Epithelial cell of esophagus (primary cell): Measurements from ENCODE around the gene STK16.

Experiments
- DNase-seq: peaks from one replicate; pipeline ENCODE4 v3.0.0; 2010; ENCODE audit warnings: low read depth
- H3K4me3 ChIP-seq: 2 replicates; pipeline ENCODE4 v1.5.1; 2011; ENCODE audit warnings: mild to moderate bottlenecking, low read length, control low read depth
- CTCF ChIP-seq: IDR thresholded peaks from 2 replicates; pipeline ENCODE4 v1.5.1; 2011; ENCODE audit warnings: low read depth, mild to moderate bottlenecking, low read length, control low read depth, inconsistent platforms; ENCODE audit not compliant: insufficient read depth; ENCODE audit errors: missing control alignments

Gene STK16

GRCh38 chr2:219210196-219210885, 34.9 kb upstream of the STK16 start:
- TF ChIP-seq CTCF: no peak
- no peak overlapping the region for H3K4me3 ChIP-seq
- no peak for DNase-seq

GRCh38 chr2:219210886-219211362, 34.4 kb upstream of the STK16 start:
- no peak overlapping the region for H3K4me3 ChIP-seq
- DNase-seq: no peak
- no peak for TF ChIP-seq CTCF

- DNase-seq: no peak
- TF ChIP-seq CTCF: no peak
These were observed 32.3 kb upstream of the STK16 start for GRCh38 chr2:219213026-219213415.

GRCh38 chr2:219213486-219214071, 31.7 kb upstream of the STK16 start:
- no peak for TF ChIP-seq CTCF
- H3K4me3 ChIP-seq: no peak overlapping the region
- no peak for DNase-seq

More at GRCh38 chr2:219213026-219213415, 32.3 kb upstream of the STK16 start:
- H3K4me3 ChIP-seq: no peak overlapping the region

- no peak overlapping the region for H3K4me3 ChIP-seq
- TF ChIP-seq CTCF: no peak
These were observed 31.1 kb upstream of the STK16 start for GRCh38 chr2:219214141-219214540.

GRCh38 chr2:219214786-219215185, 30.5 kb upstream of the STK16 start:
- H3K4me3 ChIP-seq: no peak overlapping the region
- DNase-seq: no peak
- TF ChIP-seq CTCF: no peak

More at GRCh38 chr2:219214141-219214540, 31.1 kb upstream of the STK16 start:
- no peak for DNase-seq
